HFF-Myc (cell line): ENCODE results near the gene SAMMSON.

ENCODE experiments used
- DNase-seq: peaks from one replicate; pipeline ENCODE4 v3.0.0-alpha.2; 2011; ENCODE audit warnings: low read depth; ENCODE audit errors: extremely low read depth
- H3K4me3 ChIP-seq: replicated peaks from 2 replicates; pipeline ENCODE4 v1.5.1; 2011; ENCODE audit warnings: low read depth, mild to moderate bottlenecking, control low read depth, low read length
- CTCF ChIP-seq: IDR thresholded peaks from 2 replicates; pipeline ENCODE4 v1.5.1; 2012; ENCODE audit warnings: mild to moderate bottlenecking, low read depth, low read length, control low read depth; ENCODE audit errors: missing control alignments

Gene SAMMSON

GRCh38 chr3:69970827-69971226 lies 28.7 kb upstream of the SAMMSON start:
- DNase-seq = no peak
- TF ChIP-seq CTCF = no peak
- H3K4me3 ChIP-seq = no peak overlapping the region

- no peak for DNase-seq
- no peak for TF ChIP-seq CTCF
Observed at GRCh38 chr3:69972672-69973071, 26.9 kb upstream of the SAMMSON start.

GRCh38 chr3:69976021-69976420 lies 23.5 kb upstream of the SAMMSON start:
- DNase-seq = no peak
- no peak overlapping the region for H3K4me3 ChIP-seq
- TF ChIP-seq CTCF = no peak

More at GRCh38 chr3:69972672-69973071, 26.9 kb upstream of the SAMMSON start:
- H3K4me3 ChIP-seq = no peak overlapping the region

- no peak overlapping the region for H3K4me3 ChIP-seq
- DNase-seq = no peak
- TF ChIP-seq CTCF = no peak
Observed at GRCh38 chr3:69983546-69984265, 15.8 kb upstream of the SAMMSON start.

GRCh38 chr3:69985266-69985665 lies 14.3 kb upstream of the SAMMSON start:
- no peak for TF ChIP-seq CTCF
- H3K4me3 ChIP-seq = no peak overlapping the region
- DNase-seq = no peak

GRCh38 chr3:69986419-69986818 lies 13.1 kb upstream of the SAMMSON start:
- no peak for DNase-seq
- H3K4me3 ChIP-seq = no peak overlapping the region
- no peak for TF ChIP-seq CTCF

- no peak for DNase-seq
- H3K4me3 ChIP-seq = no peak overlapping the region
- no peak for TF ChIP-seq CTCF
Observed at GRCh38 chr3:69987833-69988232, 11.7 kb upstream of the SAMMSON start.
